SJCRH30 (cell line): ENCODE results near the gene FOLR3. TPM values are rescaled to one million over a fixed set of nuclear protein-coding genes. Genes with fewer than 3 reads are reported as not detected.

Experiments
- DNase-seq, 2 experiments: peaks; one replicate each; pipeline ENCODE4 v3.0.0-alpha.2; 2015 to 2020
- H3K27ac ChIP-seq: fragments of 250-450 bp; sonication (Bioruptor Pico); 2 replicates; pipeline ENCODE4 v1.5.1; 2020; ENCODE audit warnings: mild to moderate bottlenecking, moderate library complexity
- H3K27me3 ChIP-seq: fragments of 250-450 bp; sonication (Bioruptor Pico); 2 replicates; pipeline ENCODE4 v1.5.1; 2020; ENCODE audit warnings: mild to moderate bottlenecking, moderate library complexity
- H3K36me3 ChIP-seq: fragments of 250-450 bp; sonication (Bioruptor Pico); 2 replicates; pipeline ENCODE4 v1.5.1; 2020; ENCODE audit warnings: mild to moderate bottlenecking, moderate library complexity
- H3K4me1 ChIP-seq: fragments of 250-450 bp; sonication (Bioruptor Pico); 2 replicates; pipeline ENCODE4 v1.5.1; 2020; ENCODE audit warnings: mild to moderate bottlenecking, moderate library complexity
- H3K4me3 ChIP-seq: fragments of 250-450 bp; sonication (Bioruptor Pico); 2 replicates; pipeline ENCODE4 v1.5.1; 2020; ENCODE audit warnings: mild to moderate bottlenecking, moderate library complexity
- H3K9me3 ChIP-seq: fragments of 250-450 bp; sonication (Bioruptor Pico); replicated peaks from 2 replicates; pipeline ENCODE4 v1.5.1; 2020; ENCODE audit warnings: mild to moderate bottlenecking, moderate library complexity
- total RNA-seq: library from RNA; depleted of rRNA; stranded (reverse); fragments of >200 nt; shearing (Covaris generic); gene quantifications from 2 replicates; pipeline ENCODE4 v1.2.3, GENCODE V29; 2014

FOLR3 gene
- total RNA-seq, 1 experiment from 2014 or later = not detected

GRCh38 chr11:72112978-72113808 is 22.3 kb upstream of the FOLR3 start:
- Histone ChIP-seq H3K36me3 (no peaks in the 10 kb centered on the region), H3K4me3 (peak overlapping the region; percentile 75), H3K4me1 (peaks cover 5% of the 10 kb centered on the region), H3K27ac (peak overlapping the region; percentile 99), H3K9me3 (no peaks in the 10 kb centered on the region), H3K27me3 (no peaks in the 10 kb centered on the region)
- peak in 1 of 2 experiments; percentile 19 for DNase-seq

GRCh38 chr11:72114570-72114969 is 21.0 kb upstream of the FOLR3 start:
- Histone ChIP-seq H3K4me3 (no peak overlapping the region), H3K36me3 (no peaks in the 10 kb centered on the region), H3K27me3 (no peaks in the 10 kb centered on the region), H3K9me3 (no peaks in the 10 kb centered on the region), H3K4me1 (peaks cover 5% of the 10 kb centered on the region), H3K27ac (no peak overlapping the region)
- DNase-seq = no peak

- no peak for DNase-seq
- H3K4me3 ChIP-seq = no peak overlapping the region
- peaks cover 5% of the 10 kb centered on the region for H3K4me1 ChIP-seq
- no peaks in the 10 kb centered on the region for H3K36me3 ChIP-seq
- H3K27ac ChIP-seq = no peak overlapping the region
- H3K27me3 ChIP-seq = no peaks in the 10 kb centered on the region
- no peaks in the 10 kb centered on the region for H3K9me3 ChIP-seq
These were observed 19.3 kb upstream of the FOLR3 start for GRCh38 chr11:72116019-72116755.

GRCh38 chr11:72119198-72119597 is 16.3 kb upstream of the FOLR3 start:
- Histone ChIP-seq H3K27me3 (no peaks in the 10 kb centered on the region), H3K27ac (no peak overlapping the region), H3K4me1 (no peaks in the 10 kb centered on the region), H3K4me3 (no peak overlapping the region), H3K36me3 (no peaks in the 10 kb centered on the region), H3K9me3 (no peaks in the 10 kb centered on the region)
- no peak for DNase-seq

GRCh38 chr11:72120930-72121329 is 14.6 kb upstream of the FOLR3 start:
- Histone ChIP-seq H3K4me3 (no peak overlapping the region), H3K27me3 (no peaks in the 10 kb centered on the region), H3K27ac (no peak overlapping the region), H3K4me1 (no peaks in the 10 kb centered on the region), H3K36me3 (no peaks in the 10 kb centered on the region), H3K9me3 (0 out of 2 replicates have a peak, but pooled peaks cover 2% of the 10 kb centered on the region)
- no peak for DNase-seq

- Histone ChIP-seq H3K27me3 (no peaks in the 10 kb centered on the region), H3K4me3 (no peak overlapping the region), H3K36me3 (no peaks in the 10 kb centered on the region), H3K9me3 (0 out of 2 replicates have a peak, but pooled peaks cover 7% of the 10 kb centered on the region), H3K4me1 (no peaks in the 10 kb centered on the region), H3K27ac (no peak overlapping the region)
- DNase-seq = no peak
These were observed 12.9 kb upstream of the FOLR3 start for GRCh38 chr11:72122607-72123006.

GRCh38 chr11:72123117-72123653 is 12.3 kb upstream of the FOLR3 start:
- DNase-seq = no peak
- no peaks in the 10 kb centered on the region for H3K4me1 ChIP-seq
- H3K4me3 ChIP-seq = no peak overlapping the region
- H3K36me3 ChIP-seq = no peaks in the 10 kb centered on the region
- H3K27me3 ChIP-seq = no peaks in the 10 kb centered on the region
- no peak overlapping the region for H3K27ac ChIP-seq
- peaks cover 11% of the 10 kb centered on the region; the same call in 1 of the 2 replicates for H3K9me3 ChIP-seq

- peaks cover 14% of the 10 kb centered on the region; the same call in 1 of the 2 replicates for H3K9me3 ChIP-seq
- H3K27ac ChIP-seq = no peak overlapping the region
- H3K36me3 ChIP-seq = no peaks in the 10 kb centered on the region
- DNase-seq = no peak
- H3K4me1 ChIP-seq = no peaks in the 10 kb centered on the region
- no peaks in the 10 kb centered on the region for H3K27me3 ChIP-seq
- no peak overlapping the region for H3K4me3 ChIP-seq
These were observed 11.5 kb upstream of the FOLR3 start for GRCh38 chr11:72124046-72124445.

GRCh38 chr11:72125956-72126355 is 9.6 kb upstream of the FOLR3 start:
- Histone ChIP-seq H3K27me3 (no peaks in the 10 kb centered on the region), H3K36me3 (no peaks in the 10 kb centered on the region), H3K9me3 (peaks cover 14% of the 10 kb centered on the region; the same call in 1 of the 2 replicates), H3K27ac (no peak overlapping the region), H3K4me1 (no peaks in the 10 kb centered on the region), H3K4me3 (no peak overlapping the region)
- DNase-seq = no peak

- H3K4me1 ChIP-seq = no peaks in the 10 kb centered on the region
- H3K36me3 ChIP-seq = no peaks in the 10 kb centered on the region
- H3K9me3 ChIP-seq = peaks cover 14% of the 10 kb centered on the region; the same call in 1 of the 2 replicates
- H3K4me3 ChIP-seq = no peak overlapping the region
- no peak for DNase-seq
- H3K27me3 ChIP-seq = no peaks in the 10 kb centered on the region
- no peak overlapping the region for H3K27ac ChIP-seq
These were observed 7.6 kb upstream of the FOLR3 start for GRCh38 chr11:72127923-72128322.

- Histone ChIP-seq H3K27ac (no peak overlapping the region), H3K4me1 (no peaks in the 10 kb centered on the region), H3K9me3 (peaks cover 14% of the 10 kb centered on the region; the same call in 1 of the 2 replicates), H3K4me3 (no peak overlapping the region), H3K36me3 (no peaks in the 10 kb centered on the region), H3K27me3 (no peaks in the 10 kb centered on the region)
- DNase-seq = no peak
These were observed 6.1 kb upstream of the FOLR3 start for GRCh38 chr11:72129381-72129780.

- H3K27ac ChIP-seq = no peak overlapping the region
- H3K27me3 ChIP-seq = no peaks in the 10 kb centered on the region
- DNase-seq = no peak
- no peaks in the 10 kb centered on the region for H3K36me3 ChIP-seq
- H3K4me1 ChIP-seq = no peaks in the 10 kb centered on the region
- H3K9me3 ChIP-seq = peaks cover 7% of the 10 kb centered on the region; the same call in 1 of the 2 replicates
- no peak overlapping the region for H3K4me3 ChIP-seq
These were observed 2.9 kb upstream of the FOLR3 start for GRCh38 chr11:72132646-72133045.

- DNase-seq = no peak
- Histone ChIP-seq H3K27ac (no peak overlapping the region), H3K27me3 (no peaks in the 10 kb centered on the region), H3K4me1 (no peaks in the 10 kb centered on the region), H3K36me3 (no peaks in the 10 kb centered on the region), H3K4me3 (no peak overlapping the region), H3K9me3 (no peaks in the 10 kb centered on the region)
These were observed 562 bp downstream of the FOLR3 start for GRCh38 chr11:72135891-72136683.

- H3K36me3 ChIP-seq = no peaks in the 10 kb centered on the region
- no peaks in the 10 kb centered on the region for H3K27me3 ChIP-seq
- DNase-seq = no peak
- no peak overlapping the region for H3K4me3 ChIP-seq
- H3K27ac ChIP-seq = no peak overlapping the region
- no peaks in the 10 kb centered on the region for H3K9me3 ChIP-seq
- H3K4me1 ChIP-seq = no peaks in the 10 kb centered on the region
These were observed 1.2 kb downstream of the FOLR3 start for GRCh38 chr11:72136684-72137262.
